Measurements from ENCODE around the gene TMBIM1.
"Not testable (repeated sequence)": the region's sequence is repeated elsewhere in the genome, so short reads cannot be mapped to it uniquely, and the experiment has no call there.

The TMBIM1 gene

DNA sequence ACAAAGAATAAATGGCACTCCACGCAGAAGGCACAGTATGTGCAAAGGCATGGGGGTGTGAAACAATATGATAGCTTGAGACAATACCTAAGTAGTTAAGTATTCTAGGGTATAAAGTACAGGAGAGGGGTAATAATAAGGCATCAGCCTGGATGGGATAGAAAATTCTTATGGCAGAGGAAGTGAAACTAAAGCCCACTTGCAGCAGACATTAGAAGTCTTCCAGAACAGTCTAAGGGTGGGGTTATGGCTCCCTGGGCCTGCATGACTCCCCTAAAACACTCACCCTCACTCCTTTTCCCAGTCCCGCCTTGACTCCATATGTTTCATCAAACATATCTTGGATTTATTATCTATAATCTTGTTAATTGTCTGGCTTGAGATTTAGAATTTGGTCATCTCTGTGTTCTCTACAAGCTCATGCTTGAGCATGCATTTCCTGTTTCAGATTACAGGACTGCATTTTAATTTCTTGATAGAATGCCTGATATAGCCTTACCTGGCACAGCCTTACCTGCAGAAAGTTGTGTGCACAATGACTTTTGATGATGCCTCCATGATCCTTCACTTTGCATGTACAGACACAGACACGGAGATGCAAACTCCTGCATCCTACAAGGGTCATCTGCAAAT, 28.5 kb upstream of the TMBIM1 start:
- DNase-seq (ENCODE audit: low read depth), result peak; percentile 48
- TF ChIP-seq MYC (IDR thresholded peaks at IDR 0.05; ENCODE audit: low read depth, low read length), result no peak
- no peak for TF ChIP-seq POLR2A (IDR thresholded peaks at IDR 0.05; ENCODE audit: extremely low read depth, insufficient read length)
- TF ChIP-seq CTCF (IDR thresholded peaks at IDR 0.05; ENCODE audit: low read depth, low read length), result no peak
- H3K4me3 ChIP-seq (ENCODE audit: low read depth, low read length), result no peak overlapping the region

DNA sequence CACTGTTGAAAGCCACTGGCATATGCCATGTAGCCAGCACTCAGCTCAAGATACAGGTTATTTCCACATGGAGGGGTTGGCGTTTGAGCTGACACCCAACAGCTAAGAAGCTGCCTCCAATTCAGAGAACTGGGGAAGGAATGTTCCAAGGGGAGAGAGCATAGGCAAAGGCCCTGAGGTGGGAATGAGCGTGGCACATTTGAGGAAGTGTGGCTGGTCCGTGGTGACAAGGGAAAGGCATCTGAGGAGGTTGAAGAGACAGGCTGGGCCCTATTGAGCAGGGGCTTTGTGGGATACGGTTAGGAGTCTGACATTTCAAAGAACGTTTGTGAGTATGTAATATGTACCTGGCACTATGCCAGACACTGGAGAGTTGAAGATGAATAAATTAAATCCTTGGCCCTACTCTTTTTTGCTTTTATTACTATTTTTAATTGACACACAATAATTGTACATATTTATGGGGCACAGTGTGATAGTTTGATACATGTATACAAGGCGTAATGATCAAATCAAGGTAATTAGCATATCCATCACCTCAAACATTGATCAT, 27.6 kb upstream of the TMBIM1 start:
- DNase-seq (ENCODE audit: low read depth), result peak; percentile 37
- TF ChIP-seq MYC (IDR thresholded peaks at IDR 0.05; ENCODE audit: low read depth, low read length), result no peak
- no peak for TF ChIP-seq POLR2A (IDR thresholded peaks at IDR 0.05; ENCODE audit: extremely low read depth, insufficient read length)
- TF ChIP-seq, protein P1, sequence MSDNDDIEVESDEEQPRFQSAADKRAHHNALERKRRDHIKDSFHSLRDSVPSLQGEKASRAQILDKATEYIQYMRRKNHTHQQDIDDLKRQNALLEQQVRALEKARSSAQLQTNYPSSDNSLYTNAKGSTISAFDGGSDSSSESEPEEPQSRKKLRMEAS (IDR thresholded peaks at IDR 0.05; ENCODE audit: low read depth, low read length), result no peak
- no peak for TF ChIP-seq CTCF (IDR thresholded peaks at IDR 0.05; ENCODE audit: low read depth, low read length)
- H3K4me3 ChIP-seq (ENCODE audit: low read depth, low read length), result no peak overlapping the region

GRCh38 chr2:218318241-218318640, 25.9 kb upstream of the TMBIM1 start:
- no peak overlapping the region for H3K4me3 ChIP-seq (ENCODE audit: low read depth, low read length)
- TF ChIP-seq, protein P1 (IDR thresholded peaks at IDR 0.05; ENCODE audit: low read depth, low read length), result no peak
- TF ChIP-seq MYC (IDR thresholded peaks at IDR 0.05; ENCODE audit: low read depth, low read length), result no peak
- TF ChIP-seq POLR2A (IDR thresholded peaks at IDR 0.05; ENCODE audit: extremely low read depth, insufficient read length), result no peak
- no peak for TF ChIP-seq CTCF (IDR thresholded peaks at IDR 0.05; ENCODE audit: low read depth, low read length)
- no peak for DNase-seq (ENCODE audit: low read depth)

- DNase-seq (ENCODE audit: low read depth), result no peak
- no peak overlapping the region for H3K4me3 ChIP-seq (ENCODE audit: low read depth, low read length)
- no peak for TF ChIP-seq CTCF (IDR thresholded peaks at IDR 0.05; ENCODE audit: low read depth, low read length)
Observed at GRCh38 chr2:218317835-218318234, 25.5 kb upstream of the TMBIM1 start.

DNA sequence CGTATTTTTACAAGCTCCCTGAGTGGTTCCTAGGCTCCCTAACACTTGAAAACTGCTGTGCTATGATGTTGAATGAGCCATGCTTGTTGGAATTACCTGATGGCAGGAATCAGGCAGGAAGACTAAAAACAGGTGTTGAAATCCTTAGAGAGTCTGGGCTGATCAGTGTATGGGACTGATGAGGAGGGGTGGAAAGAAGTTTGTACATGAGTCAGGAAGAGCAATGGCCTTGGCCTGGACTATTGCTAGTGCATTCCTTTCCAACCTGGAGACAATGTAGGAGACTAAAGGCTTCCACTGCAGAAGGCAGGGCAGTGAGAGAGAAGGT, 25.0 kb upstream of the TMBIM1 start:
- no peak for DNase-seq (ENCODE audit: low read depth)
- no peak for TF ChIP-seq MYC (IDR thresholded peaks at IDR 0.05; ENCODE audit: low read depth, low read length)
- TF ChIP-seq CTCF (IDR thresholded peaks at IDR 0.05; ENCODE audit: low read depth, low read length), result no peak
- TF ChIP-seq, protein P1 (IDR thresholded peaks at IDR 0.05; ENCODE audit: low read depth, low read length), result no peak
- no peak for TF ChIP-seq POLR2A (IDR thresholded peaks at IDR 0.05; ENCODE audit: extremely low read depth, insufficient read length)
- peak overlapping the region; percentile 64 for H3K4me3 ChIP-seq (ENCODE audit: low read depth, low read length)

DNA sequence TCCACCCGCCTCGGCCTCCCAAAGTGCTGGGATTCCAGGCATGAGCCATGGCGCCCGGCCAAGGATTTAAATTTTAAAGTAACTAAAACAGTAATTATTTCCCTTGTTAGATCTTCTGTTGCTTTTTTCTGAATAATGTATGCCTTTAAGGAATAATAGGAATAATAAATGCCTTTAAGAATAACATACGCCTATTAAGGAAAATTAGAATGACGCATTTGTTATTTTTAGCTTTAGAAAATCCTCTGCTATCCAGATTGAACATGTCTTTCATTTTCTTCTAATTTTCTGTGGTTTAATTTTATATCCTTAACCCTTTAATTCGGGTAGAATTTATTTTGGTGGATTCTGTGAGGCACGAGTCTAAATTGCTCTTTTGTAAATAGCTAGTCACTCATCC, 23.1 kb upstream of the TMBIM1 start:
- TF ChIP-seq, protein P1 (IDR thresholded peaks at IDR 0.05; ENCODE audit: low read depth, low read length), result no peak
- TF ChIP-seq POLR2A (IDR thresholded peaks at IDR 0.05; ENCODE audit: extremely low read depth, insufficient read length), result no peak
- no peak for TF ChIP-seq MYC (IDR thresholded peaks at IDR 0.05; ENCODE audit: low read depth, low read length)
- no peak overlapping the region for H3K4me3 ChIP-seq (ENCODE audit: low read depth, low read length)
- no peak for DNase-seq (ENCODE audit: low read depth)

DNA sequence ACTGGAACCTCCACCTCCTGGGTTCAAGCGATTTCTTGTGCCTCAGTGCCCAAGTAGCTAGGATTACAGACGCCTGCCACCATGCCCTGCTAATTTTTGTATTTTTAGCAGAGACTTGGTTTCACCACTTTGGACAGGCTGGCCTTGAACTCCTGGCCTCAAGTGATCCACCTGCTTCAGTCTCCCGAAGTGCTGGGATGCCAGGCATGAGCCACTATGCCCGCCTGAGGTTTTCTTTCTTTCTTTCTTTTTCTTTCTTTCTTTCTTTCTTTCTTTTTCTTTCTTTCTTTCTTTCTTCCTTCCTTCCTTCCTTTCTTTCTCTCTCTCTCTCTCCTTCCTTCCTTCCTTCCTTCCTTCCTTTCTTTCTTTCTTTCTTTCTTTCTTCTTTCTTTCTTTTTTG, 22.5 kb upstream of the TMBIM1 start:
- DNase-seq (ENCODE audit: low read depth); H3K4me3 ChIP-seq (ENCODE audit: low read depth, low read length): not testable (repeated sequence)

All from NB4 (cell line).